Measurements from ENCODE around the gene SMIM21.

SMIM21 gene

GRCh38 chr18:75378376-75379315 is 48.9 kb downstream of the SMIM21 start:
- in situ Hi-C loops (cut with HindIII; ENCODE audit: low sequenced_read_pairs) = no loop called here

- in situ Hi-C loops (cut with HindIII; ENCODE audit: low sequenced_read_pairs) = no loop called here
These were observed 49.6 kb downstream of the SMIM21 start for GRCh38 chr18:75377926-75378325.

GRCh38 chr18:75377258-75377657 is 50.2 kb downstream of the SMIM21 start:
- in situ Hi-C loops (cut with HindIII; ENCODE audit: low sequenced_read_pairs) = no loop called here

- in situ Hi-C loops (cut with HindIII; ENCODE audit: low sequenced_read_pairs) = no loop called here
These were observed 51.5 kb downstream of the SMIM21 start for GRCh38 chr18:75376004-75376403.

GRCh38 chr18:75375341-75375740 is 52.2 kb downstream of the SMIM21 start:
- in situ Hi-C loops (cut with HindIII; ENCODE audit: low sequenced_read_pairs) = no loop called here

- in situ Hi-C loops (cut with HindIII; ENCODE audit: low sequenced_read_pairs) = no loop called here
These were observed 53.0 kb downstream of the SMIM21 start for GRCh38 chr18:75374466-75374865.

GRCh38 chr18:75369026-75369721 is 58.3 kb downstream of the SMIM21 start:
- in situ Hi-C loops (cut with HindIII; ENCODE audit: low sequenced_read_pairs) = no loop called here

GRCh38 chr18:75365837-75366236 is 61.7 kb downstream of the SMIM21 start:
- in situ Hi-C loops (cut with HindIII; ENCODE audit: low sequenced_read_pairs) = no loop called here

GRCh38 chr18:75365254-75365629 is 62.3 kb downstream of the SMIM21 start:
- in situ Hi-C loops (cut with HindIII; ENCODE audit: low sequenced_read_pairs) = no loop called here

- in situ Hi-C loops (cut with HindIII; ENCODE audit: low sequenced_read_pairs) = no loop called here
These were observed 62.8 kb downstream of the SMIM21 start for GRCh38 chr18:75364512-75365253.

- in situ Hi-C loops (cut with HindIII; ENCODE audit: low sequenced_read_pairs) = no loop called here
These were observed 63.9 kb downstream of the SMIM21 start for GRCh38 chr18:75363446-75364225.

- in situ Hi-C loops (cut with HindIII; ENCODE audit: low sequenced_read_pairs) = no loop called here
These were observed 65.1 kb downstream of the SMIM21 start for GRCh38 chr18:75362435-75362834.

- in situ Hi-C loops (cut with HindIII; ENCODE audit: low sequenced_read_pairs) = no loop called here
These were observed 66.6 kb downstream of the SMIM21 start for GRCh38 chr18:75360941-75361340.

- in situ Hi-C loops (cut with HindIII; ENCODE audit: low sequenced_read_pairs) = no loop called here
These were observed 67.3 kb downstream of the SMIM21 start for GRCh38 chr18:75360215-75360614.

Data from endothelial cell of hepatic sinusoid (primary cell).